MG63 (cell line): Measurements from ENCODE around the gene NIFK. TPM values are rescaled to one million over a fixed set of nuclear protein-coding genes. Genes with fewer than 3 reads are reported as not detected.
"Not testable (repeated sequence)": the region's sequence is repeated elsewhere in the genome, so short reads cannot be mapped to it uniquely, and the experiment has no call there.

Source experiments
- DNase-seq: peaks from one replicate; pipeline ENCODE4 v3.0.0-alpha.2; 2020
- H3K27me3 ChIP-seq: fragments of 250-450 bp; sonication (Bioruptor Pico); 2 replicates; pipeline ENCODE4 v1.5.1; 2020; ENCODE audit warnings: mild to moderate bottlenecking, moderate library complexity
- H3K36me3 ChIP-seq: fragments of 250-450 bp; sonication (Bioruptor Pico); 2 replicates; pipeline ENCODE4 v1.5.1; 2020; ENCODE audit warnings: mild to moderate bottlenecking, moderate library complexity
- H3K4me3 ChIP-seq: fragments of 250-450 bp; sonication (Bioruptor Pico); 2 replicates; pipeline ENCODE4 v1.5.1; 2020; ENCODE audit warnings: mild to moderate bottlenecking, moderate library complexity
- H3K9me3 ChIP-seq: fragments of 250-450 bp; sonication (Bioruptor Pico); 2 replicates; pipeline ENCODE4 v1.5.1; 2020; ENCODE audit warnings: mild to moderate bottlenecking, moderate library complexity
- total RNA-seq: library from RNA; depleted of rRNA; stranded (reverse); fragments of >200 nt; shearing (Covaris generic); gene quantifications from 2 replicates; pipeline ENCODE4 v1.2.3, GENCODE V29; 2014; ENCODE audit warnings: low replicate concordance

Gene NIFK
- total RNA-seq, 1 experiment from 2014 or later: 150 TPM

DNA sequence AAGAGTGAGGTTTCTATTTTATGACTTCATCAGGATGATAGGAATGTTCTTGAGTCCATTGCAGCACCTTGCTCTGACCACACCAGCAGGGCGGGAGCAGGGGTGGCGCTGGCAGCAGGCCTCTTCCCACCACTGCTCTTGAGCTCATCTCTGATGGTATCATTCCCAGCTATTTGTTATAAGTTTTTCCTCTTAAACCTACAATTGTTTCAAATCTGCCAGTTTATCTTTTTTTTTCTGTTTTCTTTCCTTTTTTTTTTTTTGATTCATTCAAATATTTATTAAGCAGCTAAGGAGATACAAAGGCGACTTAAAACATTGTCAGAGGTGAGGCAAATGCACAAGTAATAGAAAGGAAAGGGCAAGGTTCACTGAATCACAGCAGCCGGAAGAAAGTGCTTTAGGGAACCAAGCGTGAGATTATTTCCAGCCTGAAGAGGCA lies 28.7 kb downstream of the NIFK start:
- no peak for DNase-seq
- Histone ChIP-seq H3K27me3 (no peaks in the 10 kb centered on the region), H3K4me3 (no peak overlapping the region), H3K9me3 (no peaks in the 10 kb centered on the region), H3K36me3 (no peaks in the 10 kb centered on the region)

DNA sequence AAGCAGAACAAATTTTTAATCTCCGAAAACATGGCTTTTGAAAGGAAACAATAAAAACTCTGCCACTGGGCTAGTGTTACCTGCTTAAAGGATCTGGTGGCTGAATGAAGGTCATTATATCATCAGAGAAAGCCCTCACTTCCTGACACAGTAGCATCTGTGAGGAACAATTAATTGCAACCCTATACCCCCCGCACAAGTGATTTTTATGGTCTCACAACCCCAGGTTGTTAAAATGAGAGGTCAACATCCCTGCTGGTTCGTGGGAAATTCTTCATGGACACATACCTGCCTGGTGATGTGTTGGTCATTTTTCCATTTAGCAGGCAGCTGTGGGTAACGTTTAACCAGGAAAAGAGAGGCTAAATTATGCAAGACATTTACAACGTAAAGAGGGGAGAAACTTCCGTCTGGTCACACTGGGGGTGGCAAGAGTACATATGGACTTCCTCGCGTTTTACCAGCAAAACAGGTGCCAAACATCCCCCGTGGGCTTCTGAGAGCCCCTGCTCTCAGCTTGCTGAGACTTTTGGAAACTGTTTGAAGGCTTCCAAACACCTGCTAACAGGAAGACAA lies 29.2 kb downstream of the NIFK start:
- Histone ChIP-seq H3K36me3 (no peaks in the 10 kb centered on the region), H3K4me3 (no peak overlapping the region), H3K9me3 (no peaks in the 10 kb centered on the region), H3K27me3 (no peaks in the 10 kb centered on the region)
- DNase-seq: no peak

DNA sequence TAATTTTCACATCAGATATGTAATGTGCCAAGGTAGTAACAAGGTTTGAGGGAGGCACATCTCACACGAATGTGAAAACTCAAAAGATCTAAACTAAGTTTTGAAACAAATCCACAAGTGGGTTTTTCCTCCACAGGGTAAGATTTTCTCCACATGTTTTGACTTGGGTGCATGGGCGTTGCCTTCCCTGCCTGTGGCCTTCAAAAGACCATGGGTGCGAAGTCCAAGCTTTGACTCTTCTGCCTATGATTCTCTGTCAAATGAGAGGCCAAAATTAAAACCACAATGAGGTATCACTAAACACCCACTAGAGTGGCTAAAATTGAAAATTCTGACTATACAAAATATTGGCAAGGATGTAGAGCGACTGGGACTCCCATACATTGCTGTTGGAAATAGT lies 30.7 kb downstream of the NIFK start:
- no peak for DNase-seq
- Histone ChIP-seq H3K27me3 (no peaks in the 10 kb centered on the region), H3K4me3 (no peak overlapping the region), H3K9me3 (no peaks in the 10 kb centered on the region), H3K36me3 (no peaks in the 10 kb centered on the region)

DNA sequence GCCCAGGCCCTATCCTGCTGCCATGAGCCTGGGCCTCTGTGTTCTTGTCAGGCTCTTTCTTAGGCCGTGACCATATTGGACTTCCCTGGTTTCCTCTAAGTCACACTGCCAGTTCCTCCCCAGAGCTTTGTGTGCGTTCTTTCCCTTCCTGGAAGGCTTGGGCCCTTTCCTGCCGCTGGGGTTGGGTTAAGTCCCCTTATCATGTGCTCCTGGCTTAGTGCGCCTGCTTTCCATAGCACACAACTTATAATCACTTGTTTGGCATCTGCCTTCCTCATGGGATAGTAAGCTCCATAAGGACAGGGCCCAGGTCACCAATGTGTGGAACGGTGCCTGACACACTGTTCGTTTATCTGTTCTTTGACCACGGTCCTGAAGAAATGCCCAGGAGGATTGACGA lies 31.3 kb downstream of the NIFK start:
- no peaks in the 10 kb centered on the region for H3K36me3 ChIP-seq
- no peaks in the 10 kb centered on the region for H3K27me3 ChIP-seq
- no peak for DNase-seq
- H3K9me3 ChIP-seq: no peaks in the 10 kb centered on the region
- no peak overlapping the region for H3K4me3 ChIP-seq

DNA sequence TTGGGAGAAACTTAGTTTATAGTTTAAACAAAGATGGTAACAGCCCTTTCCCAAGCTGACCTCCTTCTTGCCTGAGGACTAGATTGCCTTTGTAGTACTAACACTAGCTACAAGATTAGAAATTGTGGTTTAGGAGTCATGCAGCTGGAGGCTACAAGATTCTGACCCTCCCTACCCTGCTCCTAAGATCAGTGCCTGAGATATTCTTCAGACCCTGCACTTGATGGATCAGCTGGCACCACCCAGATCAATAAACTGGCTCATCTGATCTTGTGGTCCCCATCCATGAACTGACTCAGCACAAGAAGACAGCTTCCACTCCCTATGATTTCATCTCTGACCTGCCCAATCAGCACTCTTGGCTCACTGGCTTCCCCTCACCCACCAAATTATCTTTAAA lies 34.9 kb downstream of the NIFK start:
- H3K27me3 ChIP-seq, H3K4me3 ChIP-seq, DNase-seq, H3K9me3 ChIP-seq, H3K36me3 ChIP-seq: not testable (repeated sequence)

DNA sequence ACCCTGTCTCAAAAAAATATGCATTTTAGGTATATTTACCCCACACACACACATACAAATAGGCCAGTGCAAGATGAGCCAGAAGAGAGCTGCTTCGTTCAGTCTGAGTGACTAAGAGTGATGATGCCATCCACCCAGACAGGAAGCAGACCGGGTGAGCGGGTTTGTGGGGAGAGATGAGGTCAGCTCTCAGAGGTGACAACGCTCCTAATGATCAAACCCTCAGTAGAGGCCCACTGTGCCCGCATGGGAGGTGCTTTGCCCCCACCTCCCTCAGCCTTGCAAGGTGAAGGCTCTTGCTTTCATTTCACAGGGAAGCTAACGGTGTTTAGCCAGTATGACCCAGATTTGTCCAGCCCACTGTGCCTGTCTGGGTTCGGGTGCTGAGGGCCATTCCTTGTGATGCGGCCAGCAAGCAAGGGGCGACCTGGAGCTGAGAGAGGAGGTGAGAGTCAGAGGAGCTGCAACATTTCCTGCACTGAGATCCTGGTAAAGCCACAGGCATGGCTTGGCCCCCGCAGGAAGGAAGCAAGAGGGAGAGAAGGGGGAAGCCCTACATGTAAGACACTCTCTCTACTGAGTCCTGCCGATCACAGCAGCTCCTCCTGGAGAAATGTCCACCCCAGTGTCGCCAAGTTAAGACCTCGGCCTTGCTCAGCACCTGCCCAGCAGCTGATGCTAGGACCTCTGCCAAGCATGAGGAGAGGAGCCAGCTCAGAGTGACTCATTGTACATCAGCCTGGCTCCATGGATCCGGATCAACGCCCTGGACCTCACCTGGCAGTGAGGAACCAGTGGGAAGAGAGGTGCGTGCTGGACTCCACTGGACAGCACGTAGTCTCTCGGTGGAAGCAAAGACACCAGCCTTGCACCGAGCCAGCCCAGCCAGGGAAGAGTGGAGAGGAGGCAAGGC lies 37.0 kb downstream of the NIFK start:
- DNase-seq: peak; percentile 83
- Histone ChIP-seq H3K9me3 (no peaks in the 10 kb centered on the region), H3K27me3 (no peaks in the 10 kb centered on the region), H3K36me3 (no peaks in the 10 kb centered on the region), H3K4me3 (no peak overlapping the region)

DNA sequence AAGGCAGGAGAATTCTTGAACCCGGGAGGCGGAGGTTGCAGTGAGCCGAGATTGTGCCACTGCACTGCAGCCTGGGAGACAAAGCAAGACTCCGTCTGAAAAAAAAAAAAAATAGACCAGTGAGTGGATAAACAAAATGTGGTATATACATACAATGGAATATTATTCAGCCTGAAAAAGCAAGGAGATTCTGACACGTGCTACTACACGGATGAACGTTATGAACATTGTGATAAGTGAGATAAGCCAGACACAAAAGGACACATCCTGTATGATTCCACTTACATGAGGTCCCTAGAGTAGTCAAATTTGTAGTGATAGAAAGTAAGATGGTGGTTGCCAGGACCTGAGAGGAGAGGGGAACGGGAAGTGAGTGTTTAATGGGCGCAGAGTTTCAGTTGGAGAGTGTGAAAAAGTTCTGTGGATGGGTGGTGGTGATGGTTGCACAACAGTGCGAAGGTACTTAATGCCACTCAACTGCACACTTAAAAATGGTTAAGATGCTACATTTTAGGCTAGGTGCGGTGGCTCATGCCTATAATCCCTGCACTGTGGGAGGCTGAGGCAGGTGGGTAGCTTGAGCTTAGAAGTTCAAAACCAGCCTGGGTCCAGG lies 38.3 kb downstream of the NIFK start:
- Histone ChIP-seq H3K4me3 (no peak overlapping the region), H3K36me3 (no peaks in the 10 kb centered on the region), H3K9me3 (no peaks in the 10 kb centered on the region), H3K27me3 (no peaks in the 10 kb centered on the region)
- no peak for DNase-seq

DNA sequence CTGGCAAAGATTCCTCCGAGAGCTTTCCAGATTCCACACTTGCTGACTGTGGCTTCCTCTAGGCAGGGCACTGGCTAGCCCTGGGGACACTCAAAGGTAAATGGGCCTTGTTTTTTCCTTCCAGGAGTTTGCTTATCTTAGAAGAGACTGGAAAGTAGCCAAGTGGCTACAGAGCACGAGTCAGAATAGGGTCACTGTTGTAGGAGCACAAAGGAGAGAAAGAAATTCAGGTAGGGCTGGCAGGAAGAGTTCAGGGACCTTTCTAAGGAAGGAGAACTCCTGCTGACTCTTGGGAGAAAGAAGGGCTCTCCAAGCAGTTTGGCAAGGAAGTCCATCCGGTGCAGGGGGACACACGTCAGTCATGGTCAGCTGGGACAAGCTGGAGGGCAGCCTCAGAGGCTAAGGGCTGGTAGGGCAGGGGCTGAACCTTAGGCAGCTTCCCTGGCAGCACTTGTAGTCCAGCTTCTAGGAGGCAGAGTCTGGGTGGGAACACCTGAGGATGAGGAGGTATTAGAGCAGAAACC lies 39.5 kb downstream of the NIFK start:
- no peak for DNase-seq
- Histone ChIP-seq H3K4me3 (no peak overlapping the region), H3K36me3 (no peaks in the 10 kb centered on the region), H3K27me3 (no peaks in the 10 kb centered on the region), H3K9me3 (no peaks in the 10 kb centered on the region)

DNA sequence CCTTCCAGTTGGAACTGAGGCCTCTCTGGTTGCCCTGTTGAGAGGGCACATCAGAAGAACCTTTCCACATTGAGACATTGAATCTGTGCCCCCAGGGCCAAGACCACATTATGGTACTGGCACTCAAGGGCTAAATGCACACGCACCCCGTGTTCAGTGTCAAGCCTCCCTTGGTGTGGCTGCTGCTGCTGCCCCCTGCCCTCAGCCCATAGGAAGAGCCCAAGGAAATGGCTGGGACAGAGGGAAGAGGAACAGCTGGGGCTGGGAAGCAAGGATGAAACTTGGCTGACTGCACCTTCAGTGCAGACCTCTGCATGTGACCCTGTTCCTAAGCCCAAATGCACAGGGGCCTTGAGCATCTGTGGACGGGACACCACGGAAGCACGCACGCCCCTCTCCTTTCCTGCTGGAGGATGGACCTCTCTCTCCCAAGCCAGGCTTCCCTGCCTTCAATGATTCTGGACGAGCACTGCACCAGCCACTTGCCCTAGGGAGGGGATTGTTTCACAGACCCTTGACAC lies 40.2 kb downstream of the NIFK start:
- no peaks in the 10 kb centered on the region for H3K36me3 ChIP-seq
- no peak for DNase-seq
- H3K9me3 ChIP-seq: no peaks in the 10 kb centered on the region
- no peaks in the 10 kb centered on the region for H3K27me3 ChIP-seq
- no peak overlapping the region for H3K4me3 ChIP-seq

DNA sequence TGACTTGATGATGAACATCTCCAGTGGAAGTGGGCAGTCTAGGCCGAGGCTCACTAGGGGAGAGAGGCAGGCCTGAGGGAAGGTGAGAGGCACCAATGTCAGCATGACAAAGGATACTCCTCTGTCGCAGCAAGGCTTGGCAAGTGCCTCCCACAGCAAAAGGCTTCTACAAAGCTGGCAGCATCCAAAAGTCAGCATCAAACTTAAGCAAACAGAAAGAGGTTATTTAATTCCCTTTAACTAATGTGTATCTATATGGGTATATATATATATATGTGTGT lies 41.6 kb downstream of the NIFK start:
- Histone ChIP-seq H3K36me3 (no peaks in the 10 kb centered on the region), H3K27me3 (no peaks in the 10 kb centered on the region), H3K4me3 (no peak overlapping the region), H3K9me3 (no peaks in the 10 kb centered on the region)
- no peak for DNase-seq

DNA sequence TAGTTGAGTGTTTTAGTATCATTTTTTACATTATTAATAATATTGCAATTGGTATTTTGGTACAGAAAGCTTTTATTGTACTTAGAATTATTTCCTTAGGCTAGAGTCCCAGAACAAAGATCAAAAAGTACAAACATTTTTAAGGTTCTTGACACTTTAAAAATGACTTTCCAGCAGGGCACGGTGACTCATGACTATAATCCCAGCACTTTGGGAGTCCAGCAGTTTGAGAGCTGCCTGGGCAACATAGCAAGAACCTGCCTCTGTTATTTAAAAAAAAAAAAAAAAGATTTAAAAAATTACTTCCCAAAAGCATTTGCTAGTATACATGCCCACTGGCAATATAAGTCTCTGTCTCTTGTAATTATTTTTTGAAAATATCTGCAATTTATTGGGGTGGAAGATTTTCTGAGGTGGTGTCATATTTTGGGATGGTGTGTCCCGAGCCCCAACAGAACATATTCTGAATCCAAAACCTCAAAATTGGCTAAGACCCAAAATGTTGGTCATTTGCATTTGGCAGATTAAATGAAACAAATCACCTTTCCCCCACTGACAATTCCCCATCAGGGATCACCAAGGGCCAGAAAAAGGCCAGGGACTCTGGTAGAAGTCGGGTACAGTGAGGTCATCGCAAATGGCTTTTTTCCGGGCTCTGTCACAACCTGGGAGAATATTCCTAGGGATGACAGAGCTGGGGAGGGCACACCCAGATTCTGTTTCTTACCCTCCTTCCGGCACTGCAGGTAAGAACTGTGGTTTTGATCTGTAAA lies 42.1 kb downstream of the NIFK start:
- no peaks in the 10 kb centered on the region for H3K36me3 ChIP-seq
- no peaks in the 10 kb centered on the region for H3K27me3 ChIP-seq
- no peaks in the 10 kb centered on the region for H3K9me3 ChIP-seq
- no peak overlapping the region for H3K4me3 ChIP-seq
- peak; percentile 68 for DNase-seq

DNA sequence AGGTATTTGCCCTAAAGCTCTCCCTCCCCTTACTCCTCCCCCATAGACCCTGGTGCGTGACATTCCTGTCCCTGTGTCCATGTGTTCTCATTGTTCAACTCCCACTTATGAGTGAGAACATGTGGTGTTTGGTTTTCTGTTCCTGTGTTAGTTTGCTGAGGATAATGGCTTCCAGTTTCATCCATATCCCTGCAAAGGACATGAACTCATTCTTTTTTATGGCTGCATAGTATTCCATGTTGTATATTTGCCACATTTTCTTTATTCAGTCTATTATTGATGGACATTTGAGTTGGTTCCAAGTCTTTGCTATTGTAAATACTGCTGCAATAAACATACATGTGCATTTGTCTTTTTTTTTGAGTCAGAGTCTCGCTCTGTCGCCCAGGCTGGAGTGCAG lies 46.1 kb downstream of the NIFK start:
- DNase-seq, H3K27me3 ChIP-seq, H3K9me3 ChIP-seq, H3K4me3 ChIP-seq, H3K36me3 ChIP-seq: not testable (repeated sequence)

DNA sequence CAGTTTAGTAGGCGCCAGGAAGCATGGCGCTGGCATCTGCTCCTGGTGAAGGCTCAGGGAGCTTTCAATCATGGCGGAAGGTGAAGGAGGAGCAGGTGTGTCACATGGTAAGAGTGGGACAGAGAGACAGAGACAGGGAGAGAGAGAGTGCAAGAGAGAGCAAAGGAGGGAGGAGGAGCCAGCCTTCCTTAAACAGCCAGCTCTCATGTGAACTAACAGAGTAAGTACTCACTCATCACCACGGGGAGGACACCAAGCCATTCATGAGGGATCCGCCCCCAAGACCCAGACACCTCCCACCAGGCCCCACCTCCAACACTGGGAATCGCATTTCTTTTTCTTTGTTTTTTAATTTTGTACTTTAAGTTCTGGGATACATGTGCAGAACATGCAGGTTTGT lies 46.6 kb downstream of the NIFK start:
- no peaks in the 10 kb centered on the region for H3K27me3 ChIP-seq
- no peak for DNase-seq
- H3K4me3 ChIP-seq: no peak overlapping the region
- H3K36me3 ChIP-seq: no peaks in the 10 kb centered on the region
- H3K9me3 ChIP-seq: no peaks in the 10 kb centered on the region

DNA sequence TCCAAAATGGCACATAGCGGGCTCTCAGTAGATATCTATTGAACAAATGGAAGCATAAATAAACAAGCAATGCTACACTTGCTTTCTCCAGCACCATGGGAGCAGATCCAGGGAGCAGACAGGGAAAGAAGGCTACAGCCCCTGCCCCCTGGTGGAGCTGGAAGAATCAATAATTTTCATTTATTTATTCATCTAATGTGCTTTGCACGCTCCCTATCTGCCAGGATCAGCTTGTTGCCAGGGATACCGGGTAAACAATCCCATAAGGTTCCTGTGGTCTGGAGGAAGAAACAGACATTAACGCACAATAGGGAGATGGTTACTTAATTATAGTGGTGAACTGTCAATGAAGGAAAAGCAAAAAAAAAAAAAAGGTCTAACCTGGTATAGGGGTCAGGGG lies 47.3 kb downstream of the NIFK start:
- Histone ChIP-seq H3K36me3 (no peaks in the 10 kb centered on the region), H3K4me3 (no peak overlapping the region), H3K27me3 (no peaks in the 10 kb centered on the region), H3K9me3 (no peaks in the 10 kb centered on the region)
- DNase-seq: peak; percentile 59

DNA sequence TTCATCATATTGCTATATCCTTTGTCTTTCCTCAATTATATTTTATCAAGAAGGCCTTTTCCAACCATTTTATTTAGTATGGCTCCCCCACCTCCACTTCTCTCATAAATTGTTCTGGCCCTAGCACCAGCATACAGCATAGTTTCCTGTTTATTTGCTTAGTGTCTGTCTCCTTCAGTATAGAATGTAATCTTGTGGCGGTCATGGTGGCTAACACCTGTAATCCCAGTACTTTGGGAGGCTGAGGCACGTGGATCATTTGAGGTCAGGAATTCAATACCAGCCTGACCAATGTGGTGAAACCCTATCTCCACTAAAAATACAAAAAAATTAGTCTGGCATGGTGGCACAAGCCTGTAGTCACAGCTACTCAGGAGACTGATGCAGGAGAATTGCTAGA lies 47.9 kb downstream of the NIFK start:
- no peak overlapping the region for H3K4me3 ChIP-seq
- DNase-seq: no peak
- H3K27me3 ChIP-seq: no peaks in the 10 kb centered on the region

DNA sequence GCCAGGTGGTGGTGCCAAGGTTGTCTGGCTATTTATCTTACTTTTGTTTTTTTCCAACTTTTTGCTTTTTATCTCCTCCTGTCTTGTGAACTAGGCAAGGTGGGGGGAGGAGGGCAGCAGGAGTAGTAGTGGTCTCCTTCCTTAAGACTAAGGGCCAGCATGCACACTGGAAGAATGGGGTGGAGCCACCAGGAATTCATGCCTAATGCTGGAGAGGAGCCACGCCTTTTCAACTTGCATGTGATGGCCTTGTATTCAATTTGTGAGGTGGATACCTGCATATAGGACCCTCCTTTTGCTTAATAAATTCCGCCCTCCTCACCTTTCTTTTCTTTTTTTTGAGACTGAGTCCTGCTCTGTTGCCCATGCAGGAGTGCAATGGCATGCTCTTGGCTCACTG lies 49.8 kb downstream of the NIFK start:
- H3K27me3 ChIP-seq: no peaks in the 10 kb centered on the region
- H3K4me3 ChIP-seq: no peak overlapping the region
- no peak for DNase-seq
- H3K36me3 ChIP-seq: no peaks in the 10 kb centered on the region
- peaks cover 16% of the 10 kb centered on the region for H3K9me3 ChIP-seq

More for the DNA sequence above, 47.9 kb downstream of the NIFK start:
- Histone ChIP-seq H3K36me3 (no peaks in the 10 kb centered on the region), H3K9me3 (peaks cover 1% of the 10 kb centered on the region; the same call in 1 of the 2 replicates)

DNA sequence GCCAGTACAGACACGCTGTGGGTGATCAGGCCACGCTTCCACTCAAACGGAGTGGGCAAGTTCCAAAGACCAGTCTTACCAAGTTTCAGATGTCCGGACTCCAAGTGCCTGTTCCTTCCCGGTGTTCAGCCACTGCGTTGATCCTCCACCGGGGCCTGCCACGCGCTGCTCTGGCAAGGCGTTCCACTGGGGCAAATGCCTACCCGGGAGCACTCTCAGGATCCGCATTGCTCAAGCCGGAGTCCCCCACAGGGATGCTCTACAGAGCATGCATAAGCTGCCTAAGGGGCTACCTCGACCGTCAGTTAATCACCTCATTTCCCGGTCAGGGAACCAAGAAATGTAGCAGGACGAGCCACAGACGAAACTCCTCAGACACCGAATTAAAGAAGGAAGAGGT lies 50.5 kb downstream of the NIFK start:
- no peaks in the 10 kb centered on the region for H3K27me3 ChIP-seq
- no peaks in the 10 kb centered on the region for H3K36me3 ChIP-seq
- DNase-seq: no peak
- peaks cover 22% of the 10 kb centered on the region for H3K9me3 ChIP-seq
- no peak overlapping the region for H3K4me3 ChIP-seq
